Ecto neural progenitor cell (in vitro differentiated cells): ENCODE data around the gene TRIM4.
"Not testable (repeated sequence)": the region's sequence is repeated elsewhere in the genome, so short reads cannot be mapped to it uniquely, and the experiment has no call there.

Source experiments
- DNase-seq: peaks from one replicate; pipeline ENCODE4 v3.0.0-alpha.2; 2018; ENCODE audit warnings: low spot score

Gene TRIM4, protein sequence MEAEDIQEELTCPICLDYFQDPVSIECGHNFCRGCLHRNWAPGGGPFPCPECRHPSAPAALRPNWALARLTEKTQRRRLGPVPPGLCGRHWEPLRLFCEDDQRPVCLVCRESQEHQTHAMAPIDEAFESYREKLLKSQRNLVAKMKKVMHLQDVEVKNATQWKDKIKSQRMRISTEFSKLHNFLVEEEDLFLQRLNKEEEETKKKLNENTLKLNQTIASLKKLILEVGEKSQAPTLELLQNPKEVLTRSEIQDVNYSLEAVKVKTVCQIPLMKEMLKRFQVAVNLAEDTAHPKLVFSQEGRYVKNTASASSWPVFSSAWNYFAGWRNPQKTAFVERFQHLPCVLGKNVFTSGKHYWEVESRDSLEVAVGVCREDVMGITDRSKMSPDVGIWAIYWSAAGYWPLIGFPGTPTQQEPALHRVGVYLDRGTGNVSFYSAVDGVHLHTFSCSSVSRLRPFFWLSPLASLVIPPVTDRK

DNA sequence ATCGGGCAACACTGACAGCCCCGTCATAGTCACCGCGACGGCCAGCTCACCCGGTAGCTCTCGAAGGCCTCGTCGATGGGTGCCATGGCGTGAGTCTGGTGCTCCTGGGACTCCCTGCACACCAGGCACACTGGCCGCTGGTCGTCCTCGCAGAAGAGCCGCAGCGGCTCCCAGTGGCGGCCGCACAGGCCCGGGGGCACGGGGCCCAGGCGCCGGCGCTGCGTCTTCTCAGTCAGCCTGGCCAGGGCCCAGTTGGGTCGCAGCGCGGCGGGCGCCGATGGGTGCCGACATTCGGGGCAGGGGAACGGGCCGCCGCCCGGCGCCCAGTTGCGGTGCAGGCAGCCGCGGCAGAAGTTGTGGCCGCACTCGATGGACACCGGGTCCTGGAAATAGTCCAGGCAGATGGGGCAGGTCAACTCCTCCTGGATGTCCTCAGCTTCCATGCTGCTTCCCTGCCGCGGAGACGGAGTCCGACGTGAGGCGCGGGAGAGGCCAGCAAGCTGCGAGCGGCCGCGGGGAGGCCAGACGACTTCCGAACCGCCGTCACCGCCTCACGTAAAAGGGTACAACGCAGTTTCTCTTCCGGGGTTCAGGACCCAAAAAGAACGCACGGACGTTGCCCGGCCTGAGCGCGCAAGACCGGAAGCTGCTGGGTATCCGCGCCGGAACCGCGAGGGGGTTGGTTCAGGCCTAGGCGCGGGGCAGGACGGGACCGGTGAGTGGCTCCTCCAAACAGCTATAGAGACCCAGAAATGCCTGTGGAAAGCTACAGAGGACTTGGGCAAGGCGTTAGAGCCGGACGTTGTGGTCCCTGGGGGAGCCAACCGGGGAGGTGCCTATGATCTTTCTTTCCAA lies at the start of gene TRIM4:
Gene TRIM4, minus strand, starts transcription at position 572 of the 855 bp plus-strand sequence. Its CDS starts 129 bp downstream, at position 443.
- no peak for DNase-seq

DNA sequence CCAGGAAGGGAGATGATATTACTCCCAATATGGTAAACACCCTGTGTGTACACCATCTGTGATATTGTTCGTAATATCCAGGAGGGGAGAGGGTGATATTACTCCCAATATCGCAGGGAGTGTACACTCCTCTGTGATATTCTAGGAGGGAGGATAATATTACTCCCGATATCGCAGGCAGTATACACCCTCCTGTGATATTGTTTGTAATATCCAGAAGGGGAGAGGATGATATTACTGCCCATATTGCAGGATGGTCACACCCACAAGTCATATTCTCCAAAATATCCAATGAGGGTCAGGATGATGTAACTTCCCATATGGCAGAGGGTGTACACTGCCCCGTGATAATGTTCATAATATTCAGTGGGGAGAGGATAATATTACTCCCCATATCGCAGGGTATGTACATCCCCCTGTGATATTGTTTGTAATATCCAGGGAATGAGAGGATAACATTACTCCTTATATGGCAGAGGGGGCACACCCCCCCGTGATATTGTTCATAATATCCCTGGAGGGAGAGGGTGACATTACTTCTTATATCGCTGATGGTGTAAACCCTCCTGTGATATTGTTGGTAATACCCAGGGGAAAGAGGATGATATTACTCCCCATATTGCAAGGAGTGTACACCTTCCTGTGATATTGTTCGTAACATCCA lies 39.4 kb upstream of the TRIM4 start:
- DNase-seq, result no peak

DNA sequence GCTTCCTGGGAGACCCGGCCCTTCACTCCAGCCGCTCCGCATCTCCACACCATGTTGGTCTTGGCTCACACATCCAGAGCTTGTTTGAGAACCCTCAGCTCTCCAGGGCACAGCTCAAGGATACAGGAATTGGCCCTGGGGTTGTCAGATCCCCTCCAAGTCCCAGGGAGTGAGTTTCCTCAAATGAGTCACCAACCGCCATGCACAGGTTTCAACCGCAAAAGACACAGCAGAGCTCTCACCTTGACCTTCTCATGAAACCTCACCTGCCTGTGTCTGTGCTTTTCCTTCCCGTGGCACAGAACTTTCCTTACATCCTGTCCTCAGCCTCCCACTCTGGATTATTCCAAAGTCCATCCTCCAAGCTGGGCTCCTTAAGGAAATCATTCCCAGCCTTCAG lies 35.9 kb upstream of the TRIM4 start:
- no peak for DNase-seq

DNA sequence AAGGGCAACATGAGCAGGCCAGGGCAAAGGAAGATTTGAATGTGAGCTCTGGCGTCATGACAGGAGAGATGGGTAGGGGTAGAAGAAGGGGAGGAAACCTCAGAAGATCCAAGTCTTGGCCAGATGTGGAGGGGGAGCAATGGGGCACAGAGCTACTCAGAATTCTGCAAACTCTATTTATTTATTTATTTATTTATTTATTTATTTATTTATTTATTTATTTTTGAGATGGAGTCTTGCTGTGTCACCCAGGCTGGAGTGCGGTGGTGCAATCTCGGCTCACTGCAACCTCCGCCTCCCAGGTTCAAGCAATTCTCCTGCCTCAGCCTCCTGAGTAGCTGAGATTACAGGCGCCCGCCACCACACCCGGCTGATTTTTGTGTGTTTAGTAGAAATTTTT lies 35.3 kb upstream of the TRIM4 start:
- DNase-seq, result not testable (repeated sequence)

DNA sequence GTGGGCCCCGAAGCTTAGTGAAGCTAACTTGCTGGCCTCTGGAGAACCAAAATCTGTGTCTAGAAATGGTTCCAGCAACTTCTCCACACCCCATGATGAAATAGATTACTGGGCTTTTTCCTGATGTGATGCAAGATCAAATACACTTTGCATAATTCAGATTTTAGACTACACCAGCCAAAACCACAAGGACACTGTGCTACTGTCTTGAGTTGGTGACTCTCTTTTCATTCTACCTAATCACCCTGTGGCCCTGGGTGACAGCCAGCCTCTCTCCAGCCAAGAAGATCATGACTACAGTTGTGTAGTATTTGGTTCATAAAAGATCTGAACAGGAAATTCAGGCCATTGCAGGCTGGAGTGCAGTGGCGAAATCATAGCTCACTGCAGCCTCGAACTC lies 34.3 kb upstream of the TRIM4 start:
- no peak for DNase-seq

DNA sequence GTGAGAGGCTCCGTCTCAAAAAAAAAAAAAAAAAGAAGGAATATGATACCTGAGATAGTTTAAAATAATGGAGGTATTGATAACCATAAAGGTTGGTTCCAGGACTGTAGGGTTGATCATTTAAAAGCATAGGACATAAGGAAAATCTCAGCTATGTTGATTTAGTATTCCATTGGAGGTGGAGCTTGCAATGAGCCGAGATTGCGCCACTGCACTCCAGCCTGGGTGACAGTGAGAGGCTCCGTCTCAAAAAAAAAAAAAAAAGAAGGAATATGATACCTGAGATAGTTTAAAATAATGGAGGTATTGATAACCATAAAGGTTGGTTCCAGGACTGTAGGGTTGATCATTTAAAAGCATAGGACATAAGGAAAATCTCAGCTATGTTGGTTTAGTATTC lies 33.3 kb upstream of the TRIM4 start:
- DNase-seq, result not testable (repeated sequence)

DNA sequence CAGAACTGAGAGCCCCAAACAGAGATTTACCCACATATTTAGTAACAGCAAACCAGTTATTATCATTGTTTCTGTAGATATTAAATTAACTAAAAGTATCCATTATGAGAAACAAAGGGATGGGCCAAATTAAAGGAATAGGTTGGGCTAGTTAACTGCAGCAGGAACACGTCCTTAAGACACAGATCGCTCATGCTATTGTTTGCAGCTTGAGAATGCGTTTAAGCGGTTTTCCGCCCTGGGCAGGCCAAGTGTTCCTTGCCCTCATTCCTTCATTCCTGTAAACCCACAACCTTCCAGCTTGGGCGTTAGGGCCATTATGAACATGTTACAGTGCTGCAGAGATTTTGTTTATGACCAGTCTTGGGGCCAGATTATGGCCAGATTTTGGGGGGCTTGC lies 31.5 kb upstream of the TRIM4 start:
- DNase-seq, result not testable (repeated sequence)

DNA sequence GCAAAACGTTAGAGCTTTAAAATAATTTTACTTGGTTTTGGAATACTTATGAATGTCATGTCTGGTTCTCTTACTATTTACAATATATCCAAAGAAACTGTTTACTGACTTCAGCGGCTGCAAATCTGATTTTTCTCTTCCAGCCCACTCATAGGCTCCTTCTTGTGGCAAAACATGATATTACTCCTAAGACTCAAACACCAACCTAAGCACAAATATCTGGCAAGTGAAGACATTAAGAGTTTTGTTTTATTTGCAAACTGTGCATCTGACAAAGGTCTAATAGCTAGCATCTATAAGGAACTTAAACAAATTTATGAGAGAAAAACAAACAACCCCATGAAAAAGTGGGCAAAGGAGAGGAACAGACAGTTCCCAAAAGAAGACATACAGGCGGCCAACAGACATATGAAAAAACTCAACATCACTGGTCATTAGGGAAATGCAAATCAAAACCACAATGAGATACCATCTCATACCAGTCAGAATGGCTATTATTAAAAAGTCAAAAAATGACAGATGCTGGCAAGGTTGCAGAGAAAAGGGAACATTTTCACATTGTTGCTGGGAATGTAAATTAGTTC lies 30.4 kb upstream of the TRIM4 start:
- no peak for DNase-seq

DNA sequence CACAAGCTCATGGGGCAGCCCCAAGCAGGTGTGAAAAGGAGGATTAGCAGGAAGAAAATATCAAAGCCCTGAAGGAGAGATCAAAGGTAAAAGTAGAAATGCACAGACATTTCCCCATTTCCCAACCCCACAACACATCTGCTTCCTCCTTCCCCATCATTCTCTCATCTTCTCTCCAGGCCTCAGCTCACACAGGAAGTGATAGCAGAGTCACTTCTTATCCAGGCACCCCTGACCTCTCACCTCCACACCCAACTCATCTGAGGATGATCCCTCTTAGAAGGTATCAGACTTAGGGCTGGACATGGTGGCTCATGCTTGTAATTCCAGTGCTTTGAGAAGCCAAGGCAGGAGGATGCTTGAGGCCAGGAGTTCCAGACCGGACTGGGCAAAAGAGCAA lies 28.3 kb upstream of the TRIM4 start:
- no peak for DNase-seq

DNA sequence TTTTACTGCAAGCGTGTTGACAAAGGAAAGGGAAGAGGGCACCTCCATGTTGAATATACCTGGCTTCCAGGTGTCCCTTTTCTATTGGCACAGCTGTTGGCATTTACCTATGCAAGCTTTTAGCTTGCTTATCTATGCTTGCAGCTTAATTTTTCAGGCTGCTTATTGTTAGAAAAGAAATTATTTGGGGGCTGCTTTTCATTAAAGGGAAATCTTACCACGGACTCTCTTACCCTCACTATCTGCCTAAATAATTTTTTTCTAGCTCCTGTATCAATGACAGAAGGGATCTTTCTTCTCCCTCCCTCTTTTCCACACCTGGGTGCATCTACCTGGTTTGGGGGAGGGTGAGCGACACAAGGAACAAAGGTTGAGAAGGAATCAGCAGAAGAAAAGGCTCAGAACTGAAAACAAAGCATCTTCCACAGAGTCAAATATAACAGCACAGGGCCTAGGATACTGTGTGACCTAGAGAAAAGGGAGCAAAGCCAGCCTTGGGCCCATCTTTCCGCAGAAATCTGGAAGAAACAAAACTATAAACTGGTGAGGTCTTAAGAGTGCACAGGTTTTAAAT lies 25.3 kb upstream of the TRIM4 start:
- no peak for DNase-seq

DNA sequence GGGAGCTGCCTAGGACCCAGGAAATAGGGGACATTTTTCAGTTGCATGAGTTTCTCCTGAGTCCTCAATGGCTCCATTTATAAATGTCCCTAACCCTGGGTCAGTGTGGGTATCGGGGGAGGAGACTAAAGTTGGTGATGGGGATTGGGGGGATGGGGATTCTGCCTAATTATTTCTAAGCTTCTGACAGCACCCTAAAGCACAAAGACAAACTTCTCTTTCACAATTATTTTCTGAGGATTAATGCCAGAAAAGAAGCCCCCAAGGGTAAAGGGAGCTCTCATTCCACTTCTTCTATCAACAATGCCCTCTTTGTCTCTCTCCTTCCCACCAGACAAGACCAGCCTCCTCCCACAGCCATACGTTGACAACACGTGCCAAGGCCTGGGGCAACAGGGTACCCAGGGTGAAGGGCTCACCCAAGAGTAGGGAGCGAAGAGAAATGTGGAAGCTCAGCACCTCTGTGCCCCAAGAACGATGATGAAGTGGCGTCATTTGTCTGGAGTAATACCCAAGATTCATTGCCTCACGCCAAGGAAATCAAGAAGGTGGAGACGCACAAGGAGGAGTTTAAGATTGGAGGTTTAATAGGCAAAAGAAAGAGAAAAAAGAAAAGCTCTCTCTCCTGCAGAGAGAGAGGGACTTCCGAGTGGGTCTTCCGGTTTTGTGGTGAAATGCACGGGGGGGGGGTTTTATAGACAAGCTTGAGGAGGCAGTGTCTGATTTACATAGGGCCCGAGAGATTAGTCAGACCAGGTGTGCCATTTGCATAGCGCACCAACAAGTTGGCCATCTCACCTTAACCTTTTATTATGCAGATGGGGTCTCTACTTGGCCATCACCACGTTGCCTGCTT lies 24.5 kb upstream of the TRIM4 start:
- no peak for DNase-seq

DNA sequence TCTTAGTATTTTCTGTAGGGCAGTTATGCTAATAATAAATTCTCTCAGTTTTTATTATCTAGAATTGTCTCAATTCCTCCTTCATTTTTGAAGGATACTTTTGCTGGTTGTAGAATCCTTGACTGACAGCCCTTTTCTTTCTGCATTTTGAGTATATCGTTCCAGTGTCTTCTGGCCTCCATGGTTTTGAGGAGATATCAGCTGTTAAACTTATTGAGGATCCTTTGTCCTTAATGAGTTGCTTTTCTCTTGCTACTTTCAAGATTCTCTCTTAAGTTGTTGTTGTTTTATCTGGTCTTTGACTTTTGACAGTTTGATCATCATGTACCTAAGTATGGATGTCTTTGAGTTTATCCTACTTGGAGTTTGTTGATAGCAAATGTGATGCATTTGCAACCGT lies 19.0 kb upstream of the TRIM4 start:
- DNase-seq, result no peak

DNA sequence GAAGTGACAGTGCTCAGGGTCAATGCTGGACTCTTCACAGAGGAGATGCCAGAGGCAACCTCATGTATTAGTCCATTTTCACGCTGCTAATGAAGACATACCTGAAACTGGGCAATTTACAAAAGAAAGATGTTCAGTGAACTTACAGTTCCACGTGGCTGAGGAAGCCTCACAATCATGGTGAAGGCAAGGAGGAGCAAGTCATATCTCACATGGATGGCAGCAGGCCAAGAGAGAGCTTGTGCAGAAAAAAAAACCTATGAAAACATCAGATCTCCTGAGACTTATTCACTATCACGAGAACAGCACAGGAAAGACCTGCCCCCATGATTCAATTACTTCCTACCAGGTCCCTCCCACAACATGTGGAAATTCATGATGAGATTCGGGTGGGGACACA lies 15.7 kb upstream of the TRIM4 start:
- not testable (repeated sequence) for DNase-seq

DNA sequence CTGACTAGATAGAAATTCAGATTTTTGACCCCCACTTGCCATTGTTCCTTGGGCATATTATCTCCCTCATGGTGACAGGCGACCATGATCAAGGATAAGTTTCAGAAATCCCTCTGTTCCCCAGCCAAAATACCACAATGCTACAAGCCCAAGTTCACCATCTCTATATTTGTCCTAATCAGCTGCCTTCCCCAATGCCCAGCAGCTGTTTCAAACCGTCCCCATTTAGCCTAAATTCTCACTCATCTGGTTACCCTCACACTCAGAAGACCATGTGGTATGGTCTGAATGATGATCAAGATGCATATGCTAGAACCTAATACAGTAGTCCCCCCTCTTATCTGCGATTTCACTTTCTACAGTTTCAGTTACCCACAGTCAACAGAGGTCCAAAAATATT lies 11.0 kb upstream of the TRIM4 start:
- DNase-seq, result peak; percentile 3

DNA sequence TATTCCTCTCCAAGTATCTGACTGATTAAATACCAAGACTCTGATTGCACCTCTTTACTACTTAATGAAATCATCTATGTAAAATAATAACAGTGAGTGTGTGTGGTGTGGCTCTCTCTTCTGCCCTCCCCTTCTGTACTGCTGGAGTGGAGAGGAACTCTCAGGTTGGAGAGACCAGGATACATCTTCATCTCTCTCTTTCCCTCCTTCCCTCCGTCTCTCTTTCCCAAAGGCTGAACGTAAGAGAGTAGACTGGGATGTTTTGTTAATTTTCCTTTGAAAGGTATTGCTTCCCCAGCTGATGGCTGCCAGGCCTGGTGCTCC lies 10.4 kb upstream of the TRIM4 start:
- DNase-seq, result no peak

DNA sequence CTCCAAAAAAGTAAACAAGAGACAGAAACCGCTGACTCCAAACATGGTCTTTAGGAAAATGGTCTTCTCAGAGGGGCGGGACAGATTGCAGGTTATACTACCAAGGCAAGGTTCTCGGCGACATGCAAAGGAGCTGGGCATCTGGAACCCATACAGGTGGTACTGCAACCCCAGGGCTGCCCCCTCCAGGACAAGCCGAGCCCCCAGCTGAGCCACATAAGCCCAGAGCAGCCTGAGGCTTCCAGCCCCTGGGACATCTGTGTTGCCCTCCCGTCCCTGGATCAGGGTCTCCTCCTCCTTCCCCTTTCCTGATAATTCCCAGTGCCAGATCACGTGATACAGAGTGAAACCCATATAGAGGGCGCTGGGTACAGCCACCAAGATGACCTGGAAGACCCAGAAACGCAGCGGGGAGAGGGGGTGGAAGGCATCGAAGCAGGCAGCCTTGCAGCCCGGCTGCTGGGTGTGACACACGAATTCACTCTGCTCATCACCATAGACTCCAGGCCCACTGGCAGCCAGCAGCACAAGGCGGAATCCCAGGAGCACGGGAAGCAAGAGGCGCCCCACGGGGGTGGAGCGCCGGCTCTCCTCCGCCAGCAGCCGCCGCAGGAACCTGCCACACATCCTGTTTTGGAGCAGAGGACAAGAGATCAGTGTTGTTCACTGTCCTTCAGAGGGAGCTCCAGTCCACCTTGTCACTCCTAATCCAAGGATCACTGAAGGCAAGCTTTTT lies 9.8 kb upstream of the TRIM4 start, which contains the start of gene GJC3:
Gene GJC3, minus strand, starts transcription at position 627 of the 736 bp plus-strand sequence. Its CDS starts 0 bp downstream, at position 627.
- peak; percentile 77 for DNase-seq

DNA sequence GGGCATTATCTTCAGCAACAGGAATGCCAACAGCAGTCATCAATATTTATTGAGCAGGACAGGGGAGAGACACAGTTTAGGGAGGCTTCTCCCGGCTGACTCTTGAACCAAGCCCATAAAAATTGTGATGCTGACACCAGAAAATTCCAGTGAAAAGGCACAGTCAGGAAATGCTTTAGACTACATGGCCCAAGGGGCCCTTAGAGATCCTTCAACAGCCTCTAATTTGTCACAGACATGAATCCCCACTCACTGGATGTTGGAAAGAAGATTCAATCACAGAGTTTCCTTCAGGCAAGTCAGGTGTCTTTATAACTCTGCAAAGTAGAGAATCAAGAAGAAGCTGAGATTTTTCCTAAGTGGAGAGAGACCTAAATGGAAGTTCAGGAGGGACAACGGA lies 8.9 kb upstream of the TRIM4 start:
- DNase-seq, result no peak

DNA sequence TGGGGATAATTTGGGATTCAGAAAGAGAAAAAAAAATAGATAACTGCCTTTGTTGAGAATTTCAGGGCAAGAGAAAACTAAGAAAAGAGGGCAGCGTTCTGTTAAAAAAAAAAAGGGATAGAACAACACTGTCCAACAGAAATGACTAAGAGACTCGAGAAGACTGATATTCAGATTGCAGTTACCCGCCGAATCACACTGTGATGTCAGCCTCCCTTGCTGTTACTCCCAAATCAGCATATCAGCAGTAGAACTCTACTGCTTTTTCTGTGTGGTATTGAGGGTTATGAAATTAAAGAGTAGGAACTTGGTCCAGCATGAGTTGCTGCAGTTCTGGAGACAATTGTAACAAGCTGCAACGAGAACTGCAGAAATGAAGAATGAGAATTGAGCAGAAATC lies 8.2 kb upstream of the TRIM4 start:
- no peak for DNase-seq

DNA sequence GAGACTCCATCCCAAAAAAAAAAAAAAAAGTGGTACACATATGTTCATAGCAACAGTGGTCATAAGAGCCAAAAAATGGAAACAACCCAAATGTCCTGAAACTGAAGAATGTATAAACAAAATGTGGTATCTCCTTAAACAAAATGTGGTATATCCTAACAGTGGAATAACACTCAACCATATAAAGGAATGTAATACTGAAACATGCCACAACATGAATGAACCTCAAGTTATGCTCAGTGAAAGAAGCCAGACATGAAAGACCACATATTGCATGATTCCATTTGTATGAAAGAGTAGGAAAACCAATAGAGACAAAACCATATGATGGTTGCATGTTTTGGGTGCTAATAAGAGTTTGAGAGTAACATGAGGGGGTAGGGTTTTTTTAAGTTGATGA lies 7.0 kb upstream of the TRIM4 start:
- DNase-seq, result no peak

DNA sequence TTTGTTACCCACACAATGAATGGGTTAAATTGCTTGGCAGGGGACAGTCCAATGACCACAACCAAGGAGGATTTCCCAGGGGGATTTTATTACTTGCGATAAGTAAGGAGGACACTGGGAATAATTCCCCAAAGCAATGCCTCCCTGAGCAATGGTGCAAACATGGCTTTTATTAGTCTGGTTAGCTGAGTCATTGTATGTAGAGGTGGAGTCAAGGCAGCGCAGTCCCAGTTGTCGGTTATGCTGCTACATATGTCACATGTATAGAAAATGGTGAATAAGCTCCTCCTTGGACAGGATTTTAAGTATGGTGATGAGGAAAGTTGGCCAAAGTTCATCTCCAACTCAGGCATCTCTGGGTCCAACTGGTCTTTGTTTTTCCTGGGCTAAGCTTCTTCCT lies 3.9 kb upstream of the TRIM4 start:
- DNase-seq, result no peak
